Measurements from ENCODE around the gene SLC25A19.

DNA sequence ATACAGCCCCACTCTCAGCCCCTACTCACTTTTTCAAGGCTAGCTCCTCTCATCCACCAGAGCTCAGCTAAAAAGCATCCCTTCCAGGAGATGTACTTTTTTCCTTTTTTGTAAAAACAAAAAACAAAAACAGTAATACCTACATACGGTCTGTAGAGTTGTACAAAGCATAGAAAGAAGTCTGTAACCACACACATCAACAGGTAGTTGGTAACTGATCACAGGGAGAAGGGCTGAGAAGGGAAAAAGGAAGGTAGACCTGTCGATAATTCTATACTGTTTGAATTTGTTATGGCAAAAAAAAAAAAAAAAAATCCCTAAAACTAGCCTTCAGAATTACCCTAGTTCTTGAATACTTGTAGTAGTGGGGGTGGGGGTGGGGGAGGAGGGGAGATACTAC is 874 bp downstream of the SLC25A19 start:
- TF ChIP-seq TAF1 (IDR thresholded peaks at IDR 0.05; ENCODE audit: borderline replicate concordance, low read depth, low read length) = no peak
- TF ChIP-seq POLR2AphosphoS5 (IDR thresholded peaks at IDR 0.05; ENCODE audit: low read depth, low read length) = no peak
